ENCODE data around the gene MACROD1.

DNA sequence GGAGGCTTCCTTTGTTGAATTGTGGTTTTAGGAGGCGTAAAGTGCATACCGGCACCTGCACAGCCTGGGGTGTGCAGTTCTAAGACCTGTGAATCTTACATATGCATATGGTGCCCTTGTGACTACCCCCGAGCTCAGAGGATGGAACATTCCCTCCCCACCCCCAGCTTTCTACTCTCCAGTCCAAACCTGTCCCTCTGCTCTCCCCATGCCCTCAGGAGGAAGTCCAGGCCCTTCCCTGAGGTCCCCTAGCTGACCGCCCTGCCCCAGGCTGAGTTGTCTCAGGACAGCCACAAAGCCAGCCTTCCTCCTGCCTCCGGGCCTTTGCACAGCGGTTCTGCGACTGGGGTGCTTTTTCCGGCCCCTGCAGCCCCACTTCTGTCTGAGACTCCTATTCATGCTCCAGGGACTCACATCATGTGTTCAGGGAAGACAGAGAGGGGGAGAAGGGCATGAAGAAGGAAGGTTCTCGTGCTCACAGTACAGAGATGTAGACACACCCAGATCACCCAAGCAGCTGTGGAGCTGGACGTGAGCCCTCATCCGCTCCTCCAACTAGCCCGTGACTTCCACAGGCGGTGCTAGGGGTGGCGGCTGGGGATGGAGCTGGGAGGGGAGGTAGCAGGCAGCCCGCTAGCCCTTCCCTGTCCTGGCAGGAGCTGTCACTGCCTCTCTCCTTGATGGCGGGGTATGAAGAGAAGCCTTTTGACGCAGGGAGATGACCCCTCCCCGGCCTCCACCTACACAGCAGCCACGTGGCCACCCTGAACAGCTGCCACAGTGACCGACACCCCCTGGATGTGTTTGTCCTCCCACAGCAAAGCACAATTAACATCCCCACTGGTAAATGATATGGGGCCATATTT lies 79.4 kb downstream of the MACROD1 start:
- TF ChIP-seq POLR2AphosphoS5 (IDR thresholded peaks at IDR 0.05) (no peak), POLR2A (IDR thresholded peaks at IDR 0.05) (no peak)

All from spleen (tissue), 3 donors.